Stomach (tissue), 4 donors: Measurements from ENCODE around the gene TMEM170A.

ENCODE experiments used
- POLR2A ChIP-seq, 4 donors: fragments of 450-650 bp; IDR thresholded peaks; one replicate each; pipeline ENCODE4 v1.6.1; 2016; ENCODE audit warnings: antibody characterized with exemption in 4 of 4, control low read depth in 2 of 4, mild to moderate bottlenecking in 1 of 4, moderate library complexity in 1 of 4
- POLR2AphosphoS5 ChIP-seq, 3 donors: sonication (generic); formaldehyde crosslinking; IDR thresholded peaks; one replicate each; pipeline ENCODE4 v1.6.1; 2016; ENCODE audit warnings: antibody characterized with exemption in 3 of 3
- TF ChIP-seq, protein P1 (sequence below), 7 experiments: fragments of 450-650 bp in 4 of 7; fragments of 200-600 bp in 3 of 7; sonication (generic) in 3 of 7; IDR thresholded peaks; one replicate each; pipeline ENCODE4 v1.5.1; 2016 to 2019; ENCODE audit warnings: antibody characterized with exemption in 7 of 7, control low read depth in 2 of 7, mild to moderate bottlenecking in 1 of 7

DNA sequence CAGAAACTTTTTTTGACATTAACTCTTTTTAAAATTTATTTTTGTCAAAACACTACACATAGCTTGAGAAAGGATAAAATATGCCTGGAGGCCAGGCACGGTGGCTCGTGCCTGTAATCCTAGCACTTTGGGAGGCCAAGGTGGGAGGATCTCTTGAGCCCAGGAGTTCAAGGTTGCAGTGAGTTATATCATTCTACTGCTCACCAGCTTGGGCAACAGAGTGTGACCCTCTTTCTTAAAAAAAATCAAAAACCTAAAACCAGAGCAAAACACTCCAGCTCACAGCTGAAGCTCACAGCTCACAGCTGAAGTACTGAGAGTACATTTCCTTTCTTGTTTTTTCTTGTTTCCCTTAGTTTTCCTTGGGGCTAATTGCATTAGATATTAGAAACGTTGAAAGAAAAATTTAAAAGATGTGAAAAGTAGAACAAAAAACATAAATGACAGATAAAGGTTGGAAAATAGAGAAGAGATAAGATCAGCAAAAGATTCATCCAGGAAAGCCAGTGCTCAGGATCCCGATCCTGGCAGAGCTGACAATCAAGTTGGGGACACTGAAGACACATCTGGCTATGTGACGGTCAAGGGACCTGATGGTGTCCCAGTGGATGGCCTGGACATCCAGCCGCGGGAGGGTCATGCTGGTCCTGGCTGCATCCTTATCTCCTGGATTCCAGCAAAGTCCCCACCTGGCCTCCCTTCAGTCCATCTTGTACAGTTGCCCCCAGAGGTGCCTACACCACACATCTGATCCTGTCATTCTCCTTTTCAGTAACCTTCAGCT lies 20.9 kb upstream of the TMEM170A start:
- TF ChIP-seq, protein P1, sequence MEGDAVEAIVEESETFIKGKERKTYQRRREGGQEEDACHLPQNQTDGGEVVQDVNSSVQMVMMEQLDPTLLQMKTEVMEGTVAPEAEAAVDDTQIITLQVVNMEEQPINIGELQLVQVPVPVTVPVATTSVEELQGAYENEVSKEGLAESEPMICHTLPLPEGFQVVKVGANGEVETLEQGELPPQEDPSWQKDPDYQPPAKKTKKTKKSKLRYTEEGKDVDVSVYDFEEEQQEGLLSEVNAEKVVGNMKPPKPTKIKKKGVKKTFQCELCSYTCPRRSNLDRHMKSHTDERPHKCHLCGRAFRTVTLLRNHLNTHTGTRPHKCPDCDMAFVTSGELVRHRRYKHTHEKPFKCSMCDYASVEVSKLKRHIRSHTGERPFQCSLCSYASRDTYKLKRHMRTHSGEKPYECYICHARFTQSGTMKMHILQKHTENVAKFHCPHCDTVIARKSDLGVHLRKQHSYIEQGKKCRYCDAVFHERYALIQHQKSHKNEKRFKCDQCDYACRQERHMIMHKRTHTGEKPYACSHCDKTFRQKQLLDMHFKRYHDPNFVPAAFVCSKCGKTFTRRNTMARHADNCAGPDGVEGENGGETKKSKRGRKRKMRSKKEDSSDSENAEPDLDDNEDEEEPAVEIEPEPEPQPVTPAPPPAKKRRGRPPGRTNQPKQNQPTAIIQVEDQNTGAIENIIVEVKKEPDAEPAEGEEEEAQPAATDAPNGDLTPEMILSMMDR (IDR thresholded peaks at IDR 0.05), result no peak
- no peak for TF ChIP-seq POLR2A (IDR thresholded peaks at IDR 0.05)
- TF ChIP-seq POLR2AphosphoS5 (IDR thresholded peaks at IDR 0.05), result no peak
